Endothelial cell of umbilical vein (primary cell): ENCODE measurements around the gene KCNMA1.

Experiments used
- EZH2 ChIP-seq: IDR thresholded peaks from 2 replicates; pipeline ENCODE4 v1.6.1; 2012; ENCODE audit warnings: borderline replicate concordance, low read depth, mild to moderate bottlenecking, moderate library complexity, low read length, inconsistent platforms; ENCODE audit not compliant: severe bottlenecking
- POLR2AphosphoS5 ChIP-seq: IDR thresholded peaks from 2 replicates; pipeline ENCODE4 v1.6.1; 2012; ENCODE audit warnings: low read depth, mild to moderate bottlenecking, control low read depth, low read length, moderate library complexity; ENCODE audit not compliant: insufficient read depth
- TF ChIP-seq, protein P1 (sequence below), 2 donors: IDR thresholded peaks; 1 replicate in 1 of 2; 2 replicates in 1 of 2; pipeline ENCODE4 v1.5.1; 2011; ENCODE audit warnings: low read length in 2 of 2, mild to moderate bottlenecking in 2 of 2, moderate library complexity in 2 of 2, control low read depth in 1 of 2, inconsistent platforms in 1 of 2, low read depth in 1 of 2; ENCODE audit not compliant: insufficient read depth in 1 of 2; ENCODE audit errors: extremely low read depth in 1 of 2

DNA sequence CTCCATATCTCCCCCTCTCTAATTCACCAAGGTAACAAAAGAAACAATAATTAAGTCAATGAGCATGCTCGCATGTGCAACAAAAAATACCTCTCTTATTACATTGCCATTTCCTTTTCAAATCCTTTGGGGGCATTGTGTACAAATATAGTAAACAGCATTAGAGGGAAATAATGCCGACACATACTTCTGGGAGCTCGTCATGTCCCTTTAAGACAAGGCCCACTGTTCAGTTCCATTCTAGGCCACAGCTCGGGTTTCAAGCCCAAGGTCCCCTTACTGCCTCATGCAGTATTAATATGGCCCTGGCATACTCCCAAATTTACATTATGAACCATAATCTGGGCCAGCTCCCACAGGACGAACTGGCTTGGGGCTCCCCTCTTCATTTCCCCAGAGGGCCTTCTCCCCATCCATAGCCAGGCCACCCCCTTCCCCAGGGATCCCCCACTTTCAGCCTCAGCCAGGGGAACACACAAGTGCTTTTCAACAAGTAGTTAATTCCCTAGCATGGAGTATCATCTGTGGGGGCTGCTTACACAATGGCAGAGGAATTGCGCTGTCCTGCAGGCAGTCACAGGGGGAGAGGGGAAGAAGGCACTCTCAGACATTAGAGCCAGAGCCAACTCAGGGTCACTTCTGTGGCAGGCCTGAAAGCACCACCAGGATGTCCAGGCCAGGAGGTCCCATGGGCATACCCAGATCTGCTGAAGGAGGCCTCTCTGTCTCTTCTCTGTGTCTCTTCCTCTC, 110.6 kb downstream of the KCNMA1 start:
- TF ChIP-seq POLR2AphosphoS5 (no peak), EZH2 (no peak)
- TF ChIP-seq, protein P1, sequence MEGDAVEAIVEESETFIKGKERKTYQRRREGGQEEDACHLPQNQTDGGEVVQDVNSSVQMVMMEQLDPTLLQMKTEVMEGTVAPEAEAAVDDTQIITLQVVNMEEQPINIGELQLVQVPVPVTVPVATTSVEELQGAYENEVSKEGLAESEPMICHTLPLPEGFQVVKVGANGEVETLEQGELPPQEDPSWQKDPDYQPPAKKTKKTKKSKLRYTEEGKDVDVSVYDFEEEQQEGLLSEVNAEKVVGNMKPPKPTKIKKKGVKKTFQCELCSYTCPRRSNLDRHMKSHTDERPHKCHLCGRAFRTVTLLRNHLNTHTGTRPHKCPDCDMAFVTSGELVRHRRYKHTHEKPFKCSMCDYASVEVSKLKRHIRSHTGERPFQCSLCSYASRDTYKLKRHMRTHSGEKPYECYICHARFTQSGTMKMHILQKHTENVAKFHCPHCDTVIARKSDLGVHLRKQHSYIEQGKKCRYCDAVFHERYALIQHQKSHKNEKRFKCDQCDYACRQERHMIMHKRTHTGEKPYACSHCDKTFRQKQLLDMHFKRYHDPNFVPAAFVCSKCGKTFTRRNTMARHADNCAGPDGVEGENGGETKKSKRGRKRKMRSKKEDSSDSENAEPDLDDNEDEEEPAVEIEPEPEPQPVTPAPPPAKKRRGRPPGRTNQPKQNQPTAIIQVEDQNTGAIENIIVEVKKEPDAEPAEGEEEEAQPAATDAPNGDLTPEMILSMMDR (IDR thresholded peaks at IDR 0.05; ENCODE audit: extremely low read depth in 1 of 2, insufficient read depth in 1 of 2, low read depth in 1 of 2, low read length in 2 of 2), result no peak
